ENCODE results near the gene BRAT1.

- no peak for TF ChIP-seq CTCF (IDR thresholded peaks at IDR 0.05)
- no peak for TF ChIP-seq POLR2A (IDR thresholded peaks at IDR 0.05)
These were observed 50.4 kb downstream of the BRAT1 start for GRCh38 chr7:2504889-2505375.
